ENCODE measurements around the gene OR51I2.

DNA sequence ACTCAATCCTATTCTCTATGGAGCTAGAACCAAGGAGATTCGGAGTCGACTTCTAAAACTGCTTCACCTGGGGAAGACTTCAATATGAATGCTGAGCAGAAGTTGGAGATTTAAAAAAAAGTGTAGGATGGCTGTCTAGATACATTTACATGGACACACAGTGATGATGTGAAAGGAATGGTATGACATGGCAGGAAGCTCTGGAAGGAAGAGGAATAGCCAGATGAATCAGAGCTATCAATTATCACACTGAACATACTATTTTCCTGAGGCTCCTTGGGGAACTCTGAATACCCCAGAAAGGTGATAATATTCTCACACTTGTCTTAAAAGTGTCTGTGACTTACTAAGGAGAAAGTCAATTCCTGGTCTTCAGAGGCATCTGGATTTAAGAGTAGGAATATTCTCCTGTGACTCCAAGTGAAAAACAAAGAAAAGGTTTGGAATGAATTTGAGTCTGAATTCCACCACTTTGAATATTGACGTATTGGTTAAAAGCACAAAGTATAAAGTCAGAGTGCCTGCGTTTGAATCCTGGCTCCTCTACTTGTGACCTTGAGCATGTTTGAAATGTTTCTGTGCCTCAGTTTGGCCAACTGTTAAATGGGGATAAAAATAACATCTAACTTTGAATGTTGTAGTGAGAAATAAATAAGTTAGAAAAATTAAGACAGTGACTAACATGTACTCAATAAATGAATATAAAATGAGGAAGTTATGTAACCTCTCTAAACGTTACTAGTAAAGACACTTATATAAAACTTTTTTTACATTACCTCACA lies 40.6 kb downstream of the OR51I2 start:
- TF ChIP-seq, protein P1, sequence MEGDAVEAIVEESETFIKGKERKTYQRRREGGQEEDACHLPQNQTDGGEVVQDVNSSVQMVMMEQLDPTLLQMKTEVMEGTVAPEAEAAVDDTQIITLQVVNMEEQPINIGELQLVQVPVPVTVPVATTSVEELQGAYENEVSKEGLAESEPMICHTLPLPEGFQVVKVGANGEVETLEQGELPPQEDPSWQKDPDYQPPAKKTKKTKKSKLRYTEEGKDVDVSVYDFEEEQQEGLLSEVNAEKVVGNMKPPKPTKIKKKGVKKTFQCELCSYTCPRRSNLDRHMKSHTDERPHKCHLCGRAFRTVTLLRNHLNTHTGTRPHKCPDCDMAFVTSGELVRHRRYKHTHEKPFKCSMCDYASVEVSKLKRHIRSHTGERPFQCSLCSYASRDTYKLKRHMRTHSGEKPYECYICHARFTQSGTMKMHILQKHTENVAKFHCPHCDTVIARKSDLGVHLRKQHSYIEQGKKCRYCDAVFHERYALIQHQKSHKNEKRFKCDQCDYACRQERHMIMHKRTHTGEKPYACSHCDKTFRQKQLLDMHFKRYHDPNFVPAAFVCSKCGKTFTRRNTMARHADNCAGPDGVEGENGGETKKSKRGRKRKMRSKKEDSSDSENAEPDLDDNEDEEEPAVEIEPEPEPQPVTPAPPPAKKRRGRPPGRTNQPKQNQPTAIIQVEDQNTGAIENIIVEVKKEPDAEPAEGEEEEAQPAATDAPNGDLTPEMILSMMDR (IDR thresholded peaks at IDR 0.05) = no peak
- TF ChIP-seq POLR2A (IDR thresholded peaks at IDR 0.05) = no peak

Measured in upper lobe of left lung (tissue), 4 donors.